Measurements from ENCODE around the gene MAST4. TPM values are rescaled to one million over a fixed set of nuclear protein-coding genes. Genes with fewer than 3 reads are reported as not detected.

The MAST4 gene
- total RNA-seq, 1 donor from 2014 or later = 17.2 TPM

GRCh38 chr5:66888613-66889012 lies 292.4 kb downstream of the MAST4 start:
- TF ChIP-seq CTCF (IDR thresholded peaks at IDR 0.05) = no peak
- no peak for DNase-seq
- no peaks in the 10 kb centered on the region for H3K9me3 Mint-ChIP-seq
- H3K4me3 Mint-ChIP-seq = no peak overlapping the region
- no peaks in the 10 kb centered on the region for H3K4me1 Mint-ChIP-seq
- ChIA-PET POLR2A (no interaction called here), CTCF (interaction anchor here (1.6 kb wide), 1 partner anchor 74 kb away, joined by 3 read pairs; no protein-coding TSS in a partner anchor)
- no peak for ATAC-seq (ENCODE audit: low read depth)
- no peaks in the 10 kb centered on the region for H3K36me3 Mint-ChIP-seq (ENCODE audit: low read depth)
- no peak overlapping the region for H3K27ac Mint-ChIP-seq
- intact Hi-C loops (cut with micrococcal nuclease) = no loop called here
- H3K27me3 Mint-ChIP-seq = peaks cover 5% of the 10 kb centered on the region

- ChIA-PET POLR2A (no interaction called here), CTCF (interaction anchor here (1.6 kb wide), 1 partner anchor 74 kb away, joined by 3 read pairs; no protein-coding TSS in a partner anchor)
- H3K27me3 Mint-ChIP-seq = peaks cover 5% of the 10 kb centered on the region
- H3K4me1 Mint-ChIP-seq = no peaks in the 10 kb centered on the region
- intact Hi-C loops (cut with micrococcal nuclease) = no loop called here
- H3K36me3 Mint-ChIP-seq (ENCODE audit: low read depth) = no peaks in the 10 kb centered on the region
- no peak for DNase-seq
- H3K4me3 Mint-ChIP-seq = no peak overlapping the region
- no peak for ATAC-seq (ENCODE audit: low read depth)
- no peaks in the 10 kb centered on the region for H3K9me3 Mint-ChIP-seq
- H3K27ac Mint-ChIP-seq = no peak overlapping the region
- TF ChIP-seq CTCF (IDR thresholded peaks at IDR 0.05) = no peak
These were observed 292.9 kb downstream of the MAST4 start for GRCh38 chr5:66889056-66889455.

GRCh38 chr5:66889524-66889923 lies 293.3 kb downstream of the MAST4 start:
- Mint-ChIP-seq H3K36me3 (ENCODE audit: low read depth) (no peaks in the 10 kb centered on the region), H3K4me3 (no peak overlapping the region), H3K27me3 (peaks cover 7% of the 10 kb centered on the region), H3K4me1 (no peaks in the 10 kb centered on the region), H3K27ac (no peak overlapping the region), H3K9me3 (no peaks in the 10 kb centered on the region)
- TF ChIP-seq CTCF (IDR thresholded peaks at IDR 0.05) = no peak
- intact Hi-C loops (cut with micrococcal nuclease) = no loop called here
- ChIA-PET CTCF (no interaction called here), POLR2A (interaction anchor here (0.5 kb wide), 1 partner anchor 249 kb away, joined by 3 read pairs; no protein-coding TSS in a partner anchor)
- DNase-seq (no peak), ATAC-seq (ENCODE audit: low read depth) (no peak)

- no peaks in the 10 kb centered on the region for H3K4me1 Mint-ChIP-seq
- POLR2A ChIA-PET = no interaction called here
- no peak for ATAC-seq (ENCODE audit: low read depth)
- TF ChIP-seq CTCF (IDR thresholded peaks at IDR 0.05) = no peak
- H3K27me3 Mint-ChIP-seq = peaks cover 7% of the 10 kb centered on the region
- H3K36me3 Mint-ChIP-seq (ENCODE audit: low read depth) = no peaks in the 10 kb centered on the region
- H3K4me3 Mint-ChIP-seq = no peak overlapping the region
- intact Hi-C loops (cut with micrococcal nuclease) = no loop called here
- no peak for DNase-seq
- CTCF ChIA-PET = interaction anchor here (1.5 kb wide), 1 partner anchor 50 kb away, joined by 3 read pairs; no protein-coding TSS in a partner anchor
- H3K27ac Mint-ChIP-seq = no peak overlapping the region
- H3K9me3 Mint-ChIP-seq = no peaks in the 10 kb centered on the region
These were observed 295.2 kb downstream of the MAST4 start for GRCh38 chr5:66891184-66891925.

GRCh38 chr5:66892716-66893115 lies 296.5 kb downstream of the MAST4 start:
- H3K4me1 Mint-ChIP-seq = no peaks in the 10 kb centered on the region
- H3K36me3 Mint-ChIP-seq (ENCODE audit: low read depth) = no peaks in the 10 kb centered on the region
- ChIA-PET CTCF (no interaction called here), POLR2A (no interaction called here)
- no peak overlapping the region for H3K4me3 Mint-ChIP-seq
- no peak for ATAC-seq (ENCODE audit: low read depth)
- no peak overlapping the region for H3K27ac Mint-ChIP-seq
- DNase-seq = no peak
- intact Hi-C loops (cut with micrococcal nuclease) = no loop called here
- H3K27me3 Mint-ChIP-seq = peaks cover 7% of the 10 kb centered on the region
- no peak for TF ChIP-seq CTCF (IDR thresholded peaks at IDR 0.05)
- no peaks in the 10 kb centered on the region for H3K9me3 Mint-ChIP-seq

Data from activated B cell treated with CpG ODN at 0.5 μM for 24 hours (primary cell).